WTC11 (cell line): ENCODE measurements around the gene DNAH7. TPM values are rescaled to one million over a fixed set of nuclear protein-coding genes. Genes with fewer than 3 reads are reported as not detected.

Experiments
- ATAC-seq: fragments of 200-7000 bp; cut with Tn5 transposase; 2 replicates; pipeline ENCODE4 v1.10.0; 2021; ENCODE audit warnings: mild to moderate bottlenecking, moderate library complexity
- CTCF ChIA-PET: fragments of 300-600 bp; sonication (Branson Sonifier 250); formaldehyde crosslinking; loops from one replicate; lab custom pipeline; 2021; ENCODE audit warnings: antibody characterized with exemption; lab: Charles Lee
- POLR2A ChIA-PET: fragments of 350-600 bp; sonication (Branson Sonifier 250); formaldehyde crosslinking; loops from one replicate; lab custom pipeline; 2021; ENCODE audit warnings: antibody characterized with exemption; lab: Charles Lee
- DNase-seq: peaks from one replicate; pipeline ENCODE4 v3.0.0; 2021; ENCODE audit warnings: low spot score
- H3K27ac Mint-ChIP-seq: 2 replicates; pipeline ENCODE4 v1.8.0; 2021; ENCODE audit warnings: mixed read lengths
- H3K27me3 Mint-ChIP-seq: 2 replicates; pipeline ENCODE4 v1.8.0; 2021; ENCODE audit warnings: low read depth, mild to moderate bottlenecking, moderate library complexity, mixed read lengths
- H3K36me3 Mint-ChIP-seq: 2 replicates; pipeline ENCODE4 v1.8.0; 2021; ENCODE audit warnings: mixed read lengths
- H3K4me1 Mint-ChIP-seq: 2 replicates; pipeline ENCODE4 v1.8.0; 2022; ENCODE audit warnings: mixed read lengths
- H3K4me3 Mint-ChIP-seq: 2 replicates; pipeline ENCODE4 v1.8.0; 2021; ENCODE audit warnings: mild to moderate bottlenecking, moderate library complexity, mixed read lengths
- H3K9me3 Mint-ChIP-seq: 2 replicates; pipeline ENCODE4 v1.8.0; 2021; ENCODE audit warnings: mixed read lengths
- ESRRA ChIP-seq: sonication (generic); formaldehyde crosslinking; IDR thresholded peaks from 2 replicates; pipeline ENCODE4 v1.8.1; 2022; ENCODE audit warnings: mild to moderate bottlenecking, missing genetic modification reagents, borderline replicate concordance
- FOXJ3 ChIP-seq: sonication (generic); formaldehyde crosslinking; IDR thresholded peaks from 2 replicates; pipeline ENCODE4 v1.9.0; 2021; ENCODE audit warnings: missing genetic modification reagents, mild to moderate bottlenecking, borderline replicate concordance
- FOXK1 ChIP-seq: sonication (generic); formaldehyde crosslinking; IDR thresholded peaks from 2 replicates; pipeline ENCODE4 v1.8.0; 2022; ENCODE audit warnings: mild to moderate bottlenecking, moderate library complexity, missing genetic modification reagents
- GABPB1 ChIP-seq: sonication (generic); formaldehyde crosslinking; IDR thresholded peaks from 2 replicates; pipeline ENCODE4 v1.8.1; 2023; ENCODE audit warnings: mild to moderate bottlenecking, missing genetic modification reagents
- JAZF1 ChIP-seq: fragments of 250-450 bp; sonication (Bioruptor Pico); IDR thresholded peaks from 2 replicates; pipeline ENCODE4 v1.9.0; 2021; ENCODE audit warnings: moderate library complexity, mild to moderate bottlenecking, inconsistent platforms
- NFE2L1 ChIP-seq: sonication (generic); formaldehyde crosslinking; IDR thresholded peaks from 2 replicates; pipeline ENCODE4 v1.8.1; 2023; ENCODE audit warnings: missing genetic modification reagents
- NR2C2 ChIP-seq: sonication (generic); formaldehyde crosslinking; IDR thresholded peaks from 2 replicates; pipeline ENCODE4 v1.8.0; 2022; ENCODE audit warnings: mild to moderate bottlenecking, missing genetic modification reagents
- RORB ChIP-seq: fragments of 250-450 bp; sonication (Bioruptor Pico); IDR thresholded peaks from 2 replicates; pipeline ENCODE4 v1.9.0; 2021; ENCODE audit warnings: mild to moderate bottlenecking
- SP1 ChIP-seq: sonication (generic); formaldehyde crosslinking; conservative IDR thresholded peaks from 2 replicates; pipeline ENCODE4 v1.8.1; 2022; ENCODE audit warnings: missing genetic modification reagents
- TEAD4 ChIP-seq: sonication (generic); formaldehyde crosslinking; IDR thresholded peaks from 2 replicates; pipeline ENCODE4 v1.8.0; 2022; ENCODE audit warnings: mild to moderate bottlenecking, missing genetic modification reagents
- TP53 ChIP-seq: sonication (generic); formaldehyde crosslinking; IDR thresholded peaks from 2 replicates; pipeline ENCODE4 v1.8.1; 2023; ENCODE audit warnings: mild to moderate bottlenecking, missing genetic modification reagents
- ZNF121 ChIP-seq: sonication (generic); formaldehyde crosslinking; IDR thresholded peaks from 2 replicates; pipeline ENCODE4 v1.8.0; 2023; ENCODE audit warnings: missing genetic modification reagents
- ZNF263 ChIP-seq: sonication (generic); formaldehyde crosslinking; IDR thresholded peaks from 2 replicates; pipeline ENCODE4 v1.8.1; 2022; ENCODE audit warnings: low read depth, mild to moderate bottlenecking, moderate library complexity, missing genetic modification reagents
- total RNA-seq: library from RNA; stranded (reverse); gene quantifications from 3 replicates; pipeline ENCODE4 v1.2.3, GENCODE V29; 2021
- TF ChIP-seq, protein P1 (sequence below): sonication (generic); formaldehyde crosslinking; conservative IDR thresholded peaks from 2 replicates; pipeline ENCODE4 v1.8.1; 2022; ENCODE audit warnings: mild to moderate bottlenecking, missing genetic modification reagents
- TF ChIP-seq, protein P2 (sequence below): fragments of 250-450 bp; sonication (Bioruptor Pico); IDR thresholded peaks from 2 replicates; pipeline ENCODE4 v2.1.2; 2022; ENCODE audit warnings: mild to moderate bottlenecking, moderate library complexity
- TF ChIP-seq, protein P3 (sequence below): sonication (generic); formaldehyde crosslinking; IDR thresholded peaks from 2 replicates; pipeline ENCODE4 v1.8.0; 2022; ENCODE audit warnings: mild to moderate bottlenecking, missing genetic modification reagents
- TF ChIP-seq, protein P4 (sequence below): sonication (generic); formaldehyde crosslinking; IDR thresholded peaks from 2 replicates; pipeline ENCODE4 v1.8.0; 2022; ENCODE audit warnings: mild to moderate bottlenecking, missing genetic modification reagents
- TF ChIP-seq, protein P5 (sequence below): fragments of 250-450 bp; sonication (Bioruptor Pico); IDR thresholded peaks from 2 replicates; pipeline ENCODE4 v1.9.0; 2021; ENCODE audit warnings: mild to moderate bottlenecking, borderline replicate concordance
- TF ChIP-seq, protein P6 (sequence below): sonication (generic); formaldehyde crosslinking; IDR thresholded peaks from 2 replicates; pipeline ENCODE4 v1.8.0; 2022; ENCODE audit warnings: mild to moderate bottlenecking, missing genetic modification reagents
- TF ChIP-seq, protein P7 (sequence below): sonication (generic); formaldehyde crosslinking; IDR thresholded peaks from 2 replicates; pipeline ENCODE4 v1.8.1; 2023; ENCODE audit warnings: mild to moderate bottlenecking, missing genetic modification reagents, moderate library complexity
- TF ChIP-seq, protein P8 (sequence below): sonication (generic); formaldehyde crosslinking; IDR thresholded peaks from 2 replicates; pipeline ENCODE4 v1.8.0; 2022; ENCODE audit warnings: missing genetic modification reagents

The DNAH7 gene
- total RNA-seq, 1 experiment from 2014 or later, result 0.04 TPM

DNA sequence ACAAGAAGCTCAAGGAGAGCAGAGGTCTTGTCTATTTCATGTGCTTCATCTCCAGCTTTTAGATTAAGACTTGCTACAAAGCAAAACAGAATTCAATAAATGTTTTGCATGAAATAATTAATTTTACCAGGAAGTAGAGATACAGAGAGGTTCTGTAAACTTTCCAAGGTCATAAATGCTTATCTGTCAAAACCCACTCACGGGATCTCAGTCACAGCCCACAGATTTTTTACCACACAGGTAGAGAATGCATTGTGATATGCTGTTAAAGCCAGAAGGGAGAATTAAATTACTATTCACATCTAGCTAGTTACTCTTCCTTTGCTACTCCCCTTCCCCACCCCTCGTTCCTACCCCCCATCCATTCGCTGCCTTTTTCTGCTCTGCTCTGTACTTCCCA is 205.5 kb downstream of the DNAH7 start:
- Mint-ChIP-seq H3K4me1 (peaks cover 13% of the 10 kb centered on the region), H3K4me3 (no peak overlapping the region), H3K9me3 (no peaks in the 10 kb centered on the region), H3K27me3 (no peaks in the 10 kb centered on the region; the same call in 1 of the 2 replicates), H3K27ac (no peak overlapping the region), H3K36me3 (no peaks in the 10 kb centered on the region)
- TF ChIP-seq, protein P1, sequence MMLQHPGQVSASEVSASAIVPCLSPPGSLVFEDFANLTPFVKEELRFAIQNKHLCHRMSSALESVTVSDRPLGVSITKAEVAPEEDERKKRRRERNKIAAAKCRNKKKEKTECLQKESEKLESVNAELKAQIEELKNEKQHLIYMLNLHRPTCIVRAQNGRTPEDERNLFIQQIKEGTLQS (CRISPR knock-in tag), result no peak
- TF ChIP-seq, protein P2, sequence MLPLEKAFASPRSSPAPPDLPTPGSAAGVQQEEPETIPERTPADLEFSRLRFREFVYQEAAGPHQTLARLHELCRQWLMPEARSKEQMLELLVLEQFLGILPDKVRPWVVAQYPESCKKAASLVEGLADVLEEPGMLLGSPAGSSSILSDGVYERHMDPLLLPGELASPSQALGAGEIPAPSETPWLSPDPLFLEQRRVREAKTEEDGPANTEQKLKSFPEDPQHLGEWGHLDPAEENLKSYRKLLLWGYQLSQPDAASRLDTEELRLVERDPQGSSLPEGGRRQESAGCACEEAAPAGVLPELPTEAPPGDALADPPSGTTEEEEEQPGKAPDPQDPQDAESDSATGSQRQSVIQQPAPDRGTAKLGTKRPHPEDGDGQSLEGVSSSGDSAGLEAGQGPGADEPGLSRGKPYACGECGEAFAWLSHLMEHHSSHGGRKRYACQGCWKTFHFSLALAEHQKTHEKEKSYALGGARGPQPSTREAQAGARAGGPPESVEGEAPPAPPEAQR (CRISPR knock-in tag), result no peak
- no peak for TF ChIP-seq TEAD4 (CRISPR knock-in tag)
- no peak for TF ChIP-seq TP53 (CRISPR knock-in tag)
- TF ChIP-seq ESRRA (CRISPR knock-in tag), result no peak
- no peak for TF ChIP-seq FOXK1 (CRISPR knock-in tag)
- TF ChIP-seq, protein P3, sequence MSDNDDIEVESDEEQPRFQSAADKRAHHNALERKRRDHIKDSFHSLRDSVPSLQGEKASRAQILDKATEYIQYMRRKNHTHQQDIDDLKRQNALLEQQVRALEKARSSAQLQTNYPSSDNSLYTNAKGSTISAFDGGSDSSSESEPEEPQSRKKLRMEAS (CRISPR knock-in tag), result no peak
- no peak for TF ChIP-seq ZNF263
- ATAC-seq (no peak), DNase-seq (no peak)
- CTCF ChIA-PET, result no interaction called here
- POLR2A ChIA-PET, result no interaction called here

DNA sequence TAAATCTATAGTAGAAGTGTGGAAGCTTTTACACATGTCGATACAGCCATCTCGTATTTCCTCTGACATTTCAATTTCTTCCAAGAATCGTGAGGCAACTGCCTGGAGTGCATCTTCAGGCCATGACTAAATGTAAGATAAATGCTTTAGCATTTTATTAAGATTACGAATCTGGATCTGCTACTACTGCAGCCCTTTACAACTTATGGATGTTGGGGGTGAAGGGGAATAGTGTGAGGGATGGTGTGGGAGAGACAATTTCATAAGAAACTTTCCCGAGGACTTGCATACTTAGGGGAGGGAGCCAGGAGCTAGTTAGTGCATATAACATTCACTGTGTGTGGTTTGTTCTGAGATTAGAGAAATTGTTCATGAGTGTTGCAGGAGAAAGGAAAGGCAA is 206.8 kb downstream of the DNAH7 start:
- H3K27ac Mint-ChIP-seq, result no peak overlapping the region
- H3K27me3 Mint-ChIP-seq, result no peaks in the 10 kb centered on the region; the same call in 1 of the 2 replicates
- no peaks in the 10 kb centered on the region for H3K36me3 Mint-ChIP-seq
- no peak overlapping the region for H3K4me3 Mint-ChIP-seq
- peaks cover 12% of the 10 kb centered on the region for H3K4me1 Mint-ChIP-seq
- ChIA-PET CTCF (no interaction called here), POLR2A (interaction anchor here (0.9 kb wide), 1 partner anchor 12 kb away, joined by 3 read pairs; no protein-coding TSS in a partner anchor)
- no peak for ATAC-seq
- no peak for DNase-seq
- TF ChIP-seq SP1 (CRISPR knock-in tag), result no peak
- no peak for TF ChIP-seq ZNF121 (CRISPR knock-in tag)
- no peak for TF ChIP-seq GABPB1 (CRISPR knock-in tag)
- TF ChIP-seq JAZF1 (CRISPR knock-in tag), result no peak
- no peaks in the 10 kb centered on the region for H3K9me3 Mint-ChIP-seq

DNA sequence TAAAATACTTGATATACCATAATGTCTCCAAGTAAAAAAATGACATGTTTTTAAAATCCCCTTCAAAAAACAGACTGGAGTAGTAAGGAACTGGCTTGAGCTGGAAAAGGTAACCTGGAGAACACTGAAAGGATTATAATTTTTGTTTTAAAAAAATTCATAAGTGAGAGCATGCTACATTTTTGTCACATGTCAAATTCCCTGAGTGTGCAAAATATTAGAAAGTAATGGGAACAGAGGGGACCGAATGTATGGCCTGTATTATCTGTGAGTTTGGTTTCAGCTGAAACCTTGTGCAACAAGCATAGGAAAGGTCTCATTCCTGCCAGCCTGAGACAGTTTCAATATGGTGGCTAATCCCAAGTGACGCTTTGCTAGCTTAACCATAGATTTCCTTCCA is 209.1 kb downstream of the DNAH7 start:
- Mint-ChIP-seq H3K36me3 (no peaks in the 10 kb centered on the region), H3K4me3 (no peak overlapping the region), H3K9me3 (no peaks in the 10 kb centered on the region), H3K4me1 (0 out of 2 replicates have a peak, but pooled peaks cover 3% of the 10 kb centered on the region), H3K27me3 (no peaks in the 10 kb centered on the region), H3K27ac (no peak overlapping the region)
- DNase-seq (no peak), ATAC-seq (no peak)
- ChIA-PET CTCF (no interaction called here), POLR2A (interaction anchor here (0.5 kb wide), 1 partner anchor 9 kb away, joined by 5 read pairs; no protein-coding TSS in a partner anchor)
- TF ChIP-seq NFE2L1 (CRISPR knock-in tag), result no peak
- no peak for TF ChIP-seq RORB (CRISPR knock-in tag)
- TF ChIP-seq, protein P4, sequence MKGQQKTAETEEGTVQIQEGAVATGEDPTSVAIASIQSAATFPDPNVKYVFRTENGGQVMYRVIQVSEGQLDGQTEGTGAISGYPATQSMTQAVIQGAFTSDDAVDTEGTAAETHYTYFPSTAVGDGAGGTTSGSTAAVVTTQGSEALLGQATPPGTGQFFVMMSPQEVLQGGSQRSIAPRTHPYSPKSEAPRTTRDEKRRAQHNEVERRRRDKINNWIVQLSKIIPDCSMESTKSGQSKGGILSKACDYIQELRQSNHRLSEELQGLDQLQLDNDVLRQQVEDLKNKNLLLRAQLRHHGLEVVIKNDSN (CRISPR knock-in tag), result no peak
- TF ChIP-seq, protein P5, sequence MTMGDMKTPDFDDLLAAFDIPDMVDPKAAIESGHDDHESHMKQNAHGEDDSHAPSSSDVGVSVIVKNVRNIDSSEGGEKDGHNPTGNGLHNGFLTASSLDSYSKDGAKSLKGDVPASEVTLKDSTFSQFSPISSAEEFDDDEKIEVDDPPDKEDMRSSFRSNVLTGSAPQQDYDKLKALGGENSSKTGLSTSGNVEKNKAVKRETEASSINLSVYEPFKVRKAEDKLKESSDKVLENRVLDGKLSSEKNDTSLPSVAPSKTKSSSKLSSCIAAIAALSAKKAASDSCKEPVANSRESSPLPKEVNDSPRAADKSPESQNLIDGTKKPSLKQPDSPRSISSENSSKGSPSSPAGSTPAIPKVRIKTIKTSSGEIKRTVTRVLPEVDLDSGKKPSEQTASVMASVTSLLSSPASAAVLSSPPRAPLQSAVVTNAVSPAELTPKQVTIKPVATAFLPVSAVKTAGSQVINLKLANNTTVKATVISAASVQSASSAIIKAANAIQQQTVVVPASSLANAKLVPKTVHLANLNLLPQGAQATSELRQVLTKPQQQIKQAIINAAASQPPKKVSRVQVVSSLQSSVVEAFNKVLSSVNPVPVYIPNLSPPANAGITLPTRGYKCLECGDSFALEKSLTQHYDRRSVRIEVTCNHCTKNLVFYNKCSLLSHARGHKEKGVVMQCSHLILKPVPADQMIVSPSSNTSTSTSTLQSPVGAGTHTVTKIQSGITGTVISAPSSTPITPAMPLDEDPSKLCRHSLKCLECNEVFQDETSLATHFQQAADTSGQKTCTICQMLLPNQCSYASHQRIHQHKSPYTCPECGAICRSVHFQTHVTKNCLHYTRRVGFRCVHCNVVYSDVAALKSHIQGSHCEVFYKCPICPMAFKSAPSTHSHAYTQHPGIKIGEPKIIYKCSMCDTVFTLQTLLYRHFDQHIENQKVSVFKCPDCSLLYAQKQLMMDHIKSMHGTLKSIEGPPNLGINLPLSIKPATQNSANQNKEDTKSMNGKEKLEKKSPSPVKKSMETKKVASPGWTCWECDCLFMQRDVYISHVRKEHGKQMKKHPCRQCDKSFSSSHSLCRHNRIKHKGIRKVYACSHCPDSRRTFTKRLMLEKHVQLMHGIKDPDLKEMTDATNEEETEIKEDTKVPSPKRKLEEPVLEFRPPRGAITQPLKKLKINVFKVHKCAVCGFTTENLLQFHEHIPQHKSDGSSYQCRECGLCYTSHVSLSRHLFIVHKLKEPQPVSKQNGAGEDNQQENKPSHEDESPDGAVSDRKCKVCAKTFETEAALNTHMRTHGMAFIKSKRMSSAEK (CRISPR knock-in tag), result no peak
- TF ChIP-seq, protein P6, sequence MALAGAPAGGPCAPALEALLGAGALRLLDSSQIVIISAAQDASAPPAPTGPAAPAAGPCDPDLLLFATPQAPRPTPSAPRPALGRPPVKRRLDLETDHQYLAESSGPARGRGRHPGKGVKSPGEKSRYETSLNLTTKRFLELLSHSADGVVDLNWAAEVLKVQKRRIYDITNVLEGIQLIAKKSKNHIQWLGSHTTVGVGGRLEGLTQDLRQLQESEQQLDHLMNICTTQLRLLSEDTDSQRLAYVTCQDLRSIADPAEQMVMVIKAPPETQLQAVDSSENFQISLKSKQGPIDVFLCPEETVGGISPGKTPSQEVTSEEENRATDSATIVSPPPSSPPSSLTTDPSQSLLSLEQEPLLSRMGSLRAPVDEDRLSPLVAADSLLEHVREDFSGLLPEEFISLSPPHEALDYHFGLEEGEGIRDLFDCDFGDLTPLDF (CRISPR knock-in tag), result no peak
- TF ChIP-seq NR2C2 (CRISPR knock-in tag), result no peak
- TF ChIP-seq, protein P7, sequence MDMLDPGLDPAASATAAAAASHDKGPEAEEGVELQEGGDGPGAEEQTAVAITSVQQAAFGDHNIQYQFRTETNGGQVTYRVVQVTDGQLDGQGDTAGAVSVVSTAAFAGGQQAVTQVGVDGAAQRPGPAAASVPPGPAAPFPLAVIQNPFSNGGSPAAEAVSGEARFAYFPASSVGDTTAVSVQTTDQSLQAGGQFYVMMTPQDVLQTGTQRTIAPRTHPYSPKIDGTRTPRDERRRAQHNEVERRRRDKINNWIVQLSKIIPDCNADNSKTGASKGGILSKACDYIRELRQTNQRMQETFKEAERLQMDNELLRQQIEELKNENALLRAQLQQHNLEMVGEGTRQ (CRISPR knock-in tag), result no peak
- no peak for TF ChIP-seq FOXJ3
- TF ChIP-seq, protein P8, sequence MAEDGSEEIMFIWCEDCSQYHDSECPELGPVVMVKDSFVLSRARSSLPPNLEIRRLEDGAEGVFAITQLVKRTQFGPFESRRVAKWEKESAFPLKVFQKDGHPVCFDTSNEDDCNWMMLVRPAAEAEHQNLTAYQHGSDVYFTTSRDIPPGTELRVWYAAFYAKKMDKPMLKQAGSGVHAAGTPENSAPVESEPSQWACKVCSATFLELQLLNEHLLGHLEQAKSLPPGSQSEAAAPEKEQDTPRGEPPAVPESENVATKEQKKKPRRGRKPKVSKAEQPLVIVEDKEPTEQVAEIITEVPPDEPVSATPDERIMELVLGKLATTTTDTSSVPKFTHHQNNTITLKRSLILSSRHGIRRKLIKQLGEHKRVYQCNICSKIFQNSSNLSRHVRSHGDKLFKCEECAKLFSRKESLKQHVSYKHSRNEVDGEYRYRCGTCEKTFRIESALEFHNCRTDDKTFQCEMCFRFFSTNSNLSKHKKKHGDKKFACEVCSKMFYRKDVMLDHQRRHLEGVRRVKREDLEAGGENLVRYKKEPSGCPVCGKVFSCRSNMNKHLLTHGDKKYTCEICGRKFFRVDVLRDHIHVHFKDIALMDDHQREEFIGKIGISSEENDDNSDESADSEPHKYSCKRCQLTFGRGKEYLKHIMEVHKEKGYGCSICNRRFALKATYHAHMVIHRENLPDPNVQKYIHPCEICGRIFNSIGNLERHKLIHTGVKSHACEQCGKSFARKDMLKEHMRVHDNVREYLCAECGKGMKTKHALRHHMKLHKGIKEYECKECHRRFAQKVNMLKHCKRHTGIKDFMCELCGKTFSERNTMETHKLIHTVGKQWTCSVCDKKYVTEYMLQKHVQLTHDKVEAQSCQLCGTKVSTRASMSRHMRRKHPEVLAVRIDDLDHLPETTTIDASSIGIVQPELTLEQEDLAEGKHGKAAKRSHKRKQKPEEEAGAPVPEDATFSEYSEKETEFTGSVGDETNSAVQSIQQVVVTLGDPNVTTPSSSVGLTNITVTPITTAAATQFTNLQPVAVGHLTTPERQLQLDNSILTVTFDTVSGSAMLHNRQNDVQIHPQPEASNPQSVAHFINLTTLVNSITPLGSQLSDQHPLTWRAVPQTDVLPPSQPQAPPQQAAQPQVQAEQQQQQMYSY (CRISPR knock-in tag), result no peak
